Measurements from ENCODE around the gene TNFRSF25. TPM values are rescaled to one million over a fixed set of nuclear protein-coding genes. Genes with fewer than 3 reads are reported as not detected.

The TNFRSF25 gene
- total and polyA plus RNA-seq, 2 of the 8 experiments (the other 6 are each of a cell fraction or from before 2014, with no cell fraction given) = 10.7 to 19.5 TPM

- FAIRE-seq = no peak
- CTCF ChIA-PET (ENCODE audit: partially characterized antibody) = interaction anchor here (0.8 to 2.2 kb wide), 7 partner anchors 10 to 413 kb away, joined by 3 to 8 read pairs (median 4); no protein-coding TSS in a partner anchor
These were observed 15.8 kb upstream of the TNFRSF25 start for GRCh38 chr1:6481820-6482219.

More at GRCh38 chr1:6481820-6482219, 15.8 kb upstream of the TNFRSF25 start:
- H3K18ac ChIP-seq (ENCODE audit: extremely low read depth, low read length) = no peak overlapping the region
- no peak overlapping the region for H3K14ac ChIP-seq (ENCODE audit: insufficient read length)
- no peak overlapping the region for H2BK12ac ChIP-seq (ENCODE audit: low read depth, low read length)
- H2BK120ac ChIP-seq (replicated peaks; ENCODE audit: low read depth, low read length) = no peak overlapping the region
- no peak for TF ChIP-seq ATF2 (IDR thresholded peaks at IDR 0.05; ENCODE audit: low read length)
- TF ChIP-seq MAX (IDR thresholded peaks at IDR 0.05) = no peak
- no peak for TF ChIP-seq TCF12 (IDR thresholded peaks at IDR 0.05; ENCODE audit: low read depth, low read length)
- TF ChIP-seq SRF (IDR thresholded peaks at IDR 0.05; ENCODE audit: low read depth, low read length) = no peak
- TF ChIP-seq CBX8 (IDR thresholded peaks at IDR 0.05; ENCODE audit: borderline replicate concordance, low read depth, low read length) = no peak
- no peak for TF ChIP-seq ZNF274 (IDR thresholded peaks at IDR 0.05; ENCODE audit: borderline replicate concordance, extremely low read depth, low read length)
- H3K4me3 ChIP-seq (ENCODE audit: extremely low read depth in 1 of 4, insufficient read depth in 2 of 4, low read depth in 3 of 4, low read length in 4 of 4) = no peak overlapping the region
- H2AFZ ChIP-seq (ENCODE audit: low read length) = no peak overlapping the region
- WGBS, 2 experiments (ENCODE audit: extremely low coverage in 1 of 2, insufficient coverage in 1 of 2, insufficient read length in 1 of 2, insufficient replicate concordance in 2 of 2, low coverage in 1 of 2, low lambda C conversion rate in 2 of 2, missing lambda C conversion rate in 1 of 2) = 86% methylated on average over 5 of the region's 5 CpGs; no CpG with 5 or more reads in 1 of the 2 experiments
- H3K27me3 ChIP-seq (replicated peaks in 1 of 4; ENCODE audit: control insufficient read depth in 3 of 4, extremely low read depth in 1 of 4, insufficient read depth in 3 of 4, low read length in 3 of 4) = peaks cover 0 to 2% (median 0%) of the 10 kb centered on the region in 4 experiments; a peak in 3 of 7 replicates
- no peak overlapping the region for H2BK5ac ChIP-seq (ENCODE audit: low read depth, low read length)
- no peak overlapping the region for H4K91ac ChIP-seq (replicated peaks; ENCODE audit: insufficient read length, low read length)
- no peak overlapping the region for H2BK15ac ChIP-seq (ENCODE audit: low read length)
- POLR2A ChIA-PET (ENCODE audit: partially characterized antibody) = no interaction called here
- no peak overlapping the region for H3K23ac ChIP-seq (ENCODE audit: insufficient read length)
- H4K8ac ChIP-seq (ENCODE audit: extremely low read depth, insufficient read depth, low read length) = no peak overlapping the region
- H4K20me1 ChIP-seq (replicated peaks in 1 of 2; ENCODE audit: control insufficient read depth in 1 of 2, insufficient read depth in 2 of 2, low read length in 2 of 2) = peaks cover 0 to 2% of the 10 kb centered on the region in 2 experiments
- no peaks in the 10 kb centered on the region; a peak in 1 of 8 replicates for H3K36me3 ChIP-seq (ENCODE audit: control insufficient read depth in 2 of 4, insufficient read depth in 4 of 4, low read length in 3 of 4)
- H3K56ac ChIP-seq (replicated peaks; ENCODE audit: insufficient read length, low read depth, low read length) = no peak overlapping the region
- no peak overlapping the region for H2AK5ac ChIP-seq (ENCODE audit: low read depth, low read length)
- H3K79me2 ChIP-seq (ENCODE audit: control insufficient read depth in 1 of 2, insufficient read depth in 2 of 2, low read length in 2 of 2) = no peaks in the 10 kb centered on the region
- H4K5ac ChIP-seq (ENCODE audit: insufficient read length, low read depth, low read length) = no peak overlapping the region
- no peak overlapping the region for H2BK20ac ChIP-seq (ENCODE audit: low read length)
- no peak overlapping the region for H3K9ac ChIP-seq (replicated peaks in 1 of 4; ENCODE audit: extremely low read depth in 1 of 4, low read depth in 3 of 4, low read length in 3 of 4)
- peaks cover 0 to 14% (median 12%) of the 10 kb centered on the region in 4 experiments; a peak in 6 of 7 replicates for H3K4me1 ChIP-seq (replicated peaks in 1 of 4; ENCODE audit: control insufficient read depth in 3 of 4, insufficient read depth in 4 of 4, low read length in 3 of 4)
- H3K4ac ChIP-seq (replicated peaks; ENCODE audit: insufficient read length, low read depth, low read length) = no peak overlapping the region
- peaks cover 5% of the 10 kb centered on the region; the same call in 1 of the 2 replicates for H3K23me2 ChIP-seq (ENCODE audit: low read depth, low read length)
- 0 out of 2 replicates have a peak, but pooled peaks cover 2% of the 10 kb centered on the region for H3K79me1 ChIP-seq (ENCODE audit: low read depth, low read length)
- no peak overlapping the region for H3K27ac ChIP-seq (ENCODE audit: low read depth, low read length)
- no peaks in the 10 kb centered on the region for H3K9me3 ChIP-seq (ENCODE audit: insufficient read depth in 2 of 2, low read depth in 1 of 2, low read length in 1 of 2)
- no peak overlapping the region for H3K4me2 ChIP-seq (ENCODE audit: insufficient read depth in 1 of 2, low read depth in 2 of 2, low read length in 2 of 2)
- DNase-seq (ENCODE audit: low read depth in 1 of 2, low spot score in 2 of 2) = no peak

Data from H1 (cell line).